Parathyroid adenoma (tissue), 2 donors: ENCODE results near the gene MYO3B.
A peak's percentile ranks its signal among the peaks of the same experiment; 100 is the strongest.

Experiments
- H2AFZ ChIP-seq: fragments of 300-600 bp; sonication (generic); one replicate; pipeline ENCODE4 v1.7.0; 2017; ENCODE audit warnings: antibody characterized with exemption, mild to moderate bottlenecking
- H3K27ac ChIP-seq: fragments of 300-600 bp; sonication (generic); one replicate; pipeline ENCODE4 v1.7.0; 2017
- H3K27me3 ChIP-seq: fragments of 300-600 bp; sonication (generic); one replicate; pipeline ENCODE4 v1.7.0; 2017; ENCODE audit warnings: low read length; ENCODE audit not compliant: control insufficient read depth, insufficient read depth
- H3K36me3 ChIP-seq: fragments of 300-600 bp; sonication (generic); one replicate; pipeline ENCODE4 v1.7.0; 2017; ENCODE audit warnings: low read length; ENCODE audit not compliant: control insufficient read depth, insufficient read depth
- H3K4me1 ChIP-seq: fragments of 300-600 bp; sonication (generic); one replicate; pipeline ENCODE4 v1.7.0; 2017; ENCODE audit warnings: control low read depth
- H3K4me2 ChIP-seq: fragments of 300-600 bp; sonication (generic); one replicate; pipeline ENCODE4 v1.7.0; 2017; ENCODE audit warnings: low read length
- H3K4me3 ChIP-seq: fragments of 300-600 bp; sonication (generic); one replicate; pipeline ENCODE4 v1.7.0; 2017; ENCODE audit warnings: low read depth, low read length
- H3K79me2 ChIP-seq: fragments of 300-600 bp; sonication (generic); one replicate; pipeline ENCODE4 v1.7.0; 2017; ENCODE audit warnings: control low read depth
- H3K9ac ChIP-seq: fragments of 300-600 bp; sonication (generic); one replicate; pipeline ENCODE4 v1.7.0; 2017; ENCODE audit warnings: mild to moderate bottlenecking
- H3K9me3 ChIP-seq: fragments of 300-600 bp; sonication (generic); one replicate; pipeline ENCODE4 v1.7.0; 2017; ENCODE audit warnings: low read length; ENCODE audit not compliant: control insufficient read depth
- TF ChIP-seq, protein P1 (sequence below): fragments of 300-600 bp; sonication (generic); IDR thresholded peaks from one replicate; pipeline ENCODE4 v1.7.0; 2017; ENCODE audit warnings: antibody characterized with exemption, mild to moderate bottlenecking
- donor health status: primary hyperparathyroidism.

Gene MYO3B

DNA sequence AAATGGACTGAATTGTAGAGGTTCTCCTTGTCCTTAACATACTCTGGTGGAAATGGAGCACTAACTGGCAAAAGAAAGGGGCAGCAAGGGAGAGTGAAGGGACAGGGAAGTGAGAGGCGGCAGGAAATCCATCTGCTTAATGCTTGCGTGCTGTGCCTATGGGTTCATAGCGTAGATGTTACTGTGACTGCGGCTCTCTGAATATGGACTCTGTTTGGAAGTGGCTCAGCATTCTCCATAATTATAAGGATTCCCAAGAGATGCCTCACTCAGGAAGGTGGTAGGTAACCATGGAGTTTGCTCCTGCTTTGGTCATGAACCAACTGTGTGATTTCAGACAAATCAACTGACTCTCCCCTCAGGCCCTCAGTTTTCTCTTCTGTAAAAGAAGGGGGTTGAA, 50.0 kb downstream of the MYO3B start:
- no peak overlapping the region for H2AFZ ChIP-seq
- no peak overlapping the region for H3K27ac ChIP-seq
- no peaks in the 10 kb centered on the region for H3K36me3 ChIP-seq
- H3K9ac ChIP-seq: no peak overlapping the region
- H3K9me3 ChIP-seq: no peaks in the 10 kb centered on the region
- H3K79me2 ChIP-seq: no peaks in the 10 kb centered on the region
- TF ChIP-seq, protein P1, sequence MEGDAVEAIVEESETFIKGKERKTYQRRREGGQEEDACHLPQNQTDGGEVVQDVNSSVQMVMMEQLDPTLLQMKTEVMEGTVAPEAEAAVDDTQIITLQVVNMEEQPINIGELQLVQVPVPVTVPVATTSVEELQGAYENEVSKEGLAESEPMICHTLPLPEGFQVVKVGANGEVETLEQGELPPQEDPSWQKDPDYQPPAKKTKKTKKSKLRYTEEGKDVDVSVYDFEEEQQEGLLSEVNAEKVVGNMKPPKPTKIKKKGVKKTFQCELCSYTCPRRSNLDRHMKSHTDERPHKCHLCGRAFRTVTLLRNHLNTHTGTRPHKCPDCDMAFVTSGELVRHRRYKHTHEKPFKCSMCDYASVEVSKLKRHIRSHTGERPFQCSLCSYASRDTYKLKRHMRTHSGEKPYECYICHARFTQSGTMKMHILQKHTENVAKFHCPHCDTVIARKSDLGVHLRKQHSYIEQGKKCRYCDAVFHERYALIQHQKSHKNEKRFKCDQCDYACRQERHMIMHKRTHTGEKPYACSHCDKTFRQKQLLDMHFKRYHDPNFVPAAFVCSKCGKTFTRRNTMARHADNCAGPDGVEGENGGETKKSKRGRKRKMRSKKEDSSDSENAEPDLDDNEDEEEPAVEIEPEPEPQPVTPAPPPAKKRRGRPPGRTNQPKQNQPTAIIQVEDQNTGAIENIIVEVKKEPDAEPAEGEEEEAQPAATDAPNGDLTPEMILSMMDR: no peak
- H3K4me2 ChIP-seq: no peak overlapping the region
- H3K4me1 ChIP-seq: peaks cover 7% of the 10 kb centered on the region
- H3K27me3 ChIP-seq: no peaks in the 10 kb centered on the region
- no peak overlapping the region for H3K4me3 ChIP-seq

DNA sequence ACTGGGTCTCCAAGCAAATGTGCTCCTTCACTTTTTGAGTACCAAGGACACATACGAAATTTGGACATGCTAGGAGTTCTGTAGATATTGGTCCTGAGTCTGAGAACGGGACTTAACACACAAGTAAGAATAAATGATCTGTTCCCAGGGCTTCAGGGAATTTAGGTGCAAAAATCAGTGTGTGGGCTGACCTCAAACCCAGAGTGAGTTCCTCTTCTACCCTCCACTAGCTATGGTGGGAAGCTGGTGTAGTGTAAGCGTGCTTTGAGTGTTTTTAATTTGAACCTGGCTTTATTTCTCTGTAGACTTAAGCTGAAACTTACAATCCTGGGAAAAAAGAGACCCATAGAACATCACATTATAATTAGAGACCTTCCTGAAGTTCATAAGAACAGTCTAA, 50.5 kb downstream of the MYO3B start:
- Histone ChIP-seq H3K27me3 (no peaks in the 10 kb centered on the region), H3K79me2 (no peaks in the 10 kb centered on the region), H3K9ac (no peak overlapping the region), H3K9me3 (no peaks in the 10 kb centered on the region), H3K36me3 (no peaks in the 10 kb centered on the region), H3K4me1 (peaks cover 7% of the 10 kb centered on the region), H3K4me3 (no peak overlapping the region), H2AFZ (no peak overlapping the region), H3K27ac (no peak overlapping the region), H3K4me2 (no peak overlapping the region)
- TF ChIP-seq, protein P1: no peak

DNA sequence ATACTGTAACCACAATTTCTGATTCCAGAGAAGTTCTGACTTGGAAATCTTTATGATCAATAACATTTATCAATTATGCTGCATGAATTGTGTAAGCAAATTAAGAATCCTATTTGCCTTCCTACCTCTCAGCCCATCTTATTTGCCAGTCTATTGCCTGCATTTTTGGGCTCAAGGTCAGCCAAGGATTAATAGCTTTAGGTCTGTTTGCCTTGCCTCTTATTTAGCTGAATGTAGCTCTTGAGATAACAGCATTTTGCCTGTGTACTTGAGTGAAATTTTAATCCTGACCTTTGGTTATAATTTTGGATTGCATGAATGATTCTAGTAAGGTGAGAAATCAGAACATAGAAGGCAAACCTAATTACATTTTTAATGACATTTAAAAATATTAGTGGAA, 51.2 kb downstream of the MYO3B start:
- no peak overlapping the region for H2AFZ ChIP-seq
- H3K79me2 ChIP-seq: no peaks in the 10 kb centered on the region
- no peak overlapping the region for H3K4me3 ChIP-seq
- no peaks in the 10 kb centered on the region for H3K9me3 ChIP-seq
- no peak overlapping the region for H3K4me2 ChIP-seq
- H3K27ac ChIP-seq: no peak overlapping the region
- no peak overlapping the region for H3K9ac ChIP-seq
- TF ChIP-seq, protein P1: no peak
- no peaks in the 10 kb centered on the region for H3K36me3 ChIP-seq
- H3K27me3 ChIP-seq: no peaks in the 10 kb centered on the region
- peaks cover 7% of the 10 kb centered on the region for H3K4me1 ChIP-seq

DNA sequence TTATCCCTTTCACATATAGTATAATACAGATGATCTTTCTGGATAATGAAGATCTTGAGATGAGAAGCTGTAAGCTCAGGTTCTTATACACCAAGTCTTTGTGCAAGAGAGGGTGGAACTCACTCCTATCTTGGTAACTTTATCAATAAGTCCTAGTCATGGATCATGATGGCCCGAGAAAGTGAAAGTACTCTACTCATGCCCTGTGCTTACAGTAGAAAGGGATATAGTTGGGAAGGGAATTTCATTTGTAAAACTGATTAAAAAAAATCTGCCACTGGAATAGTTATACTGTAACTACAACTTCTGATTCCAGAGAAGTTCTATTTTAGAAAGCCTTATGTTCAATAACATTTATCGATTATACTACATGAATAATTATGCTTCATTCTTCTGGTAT, 51.8 kb downstream of the MYO3B start:
- H3K9me3 ChIP-seq: no peaks in the 10 kb centered on the region
- H3K4me3 ChIP-seq: no peak overlapping the region
- H3K4me1 ChIP-seq: peaks cover 7% of the 10 kb centered on the region
- H2AFZ ChIP-seq: peak overlapping the region; percentile 26
- no peak overlapping the region for H3K9ac ChIP-seq
- H3K36me3 ChIP-seq: no peaks in the 10 kb centered on the region
- TF ChIP-seq, protein P1: no peak
- no peaks in the 10 kb centered on the region for H3K79me2 ChIP-seq
- H3K4me2 ChIP-seq: no peak overlapping the region
- no peaks in the 10 kb centered on the region for H3K27me3 ChIP-seq
- no peak overlapping the region for H3K27ac ChIP-seq

DNA sequence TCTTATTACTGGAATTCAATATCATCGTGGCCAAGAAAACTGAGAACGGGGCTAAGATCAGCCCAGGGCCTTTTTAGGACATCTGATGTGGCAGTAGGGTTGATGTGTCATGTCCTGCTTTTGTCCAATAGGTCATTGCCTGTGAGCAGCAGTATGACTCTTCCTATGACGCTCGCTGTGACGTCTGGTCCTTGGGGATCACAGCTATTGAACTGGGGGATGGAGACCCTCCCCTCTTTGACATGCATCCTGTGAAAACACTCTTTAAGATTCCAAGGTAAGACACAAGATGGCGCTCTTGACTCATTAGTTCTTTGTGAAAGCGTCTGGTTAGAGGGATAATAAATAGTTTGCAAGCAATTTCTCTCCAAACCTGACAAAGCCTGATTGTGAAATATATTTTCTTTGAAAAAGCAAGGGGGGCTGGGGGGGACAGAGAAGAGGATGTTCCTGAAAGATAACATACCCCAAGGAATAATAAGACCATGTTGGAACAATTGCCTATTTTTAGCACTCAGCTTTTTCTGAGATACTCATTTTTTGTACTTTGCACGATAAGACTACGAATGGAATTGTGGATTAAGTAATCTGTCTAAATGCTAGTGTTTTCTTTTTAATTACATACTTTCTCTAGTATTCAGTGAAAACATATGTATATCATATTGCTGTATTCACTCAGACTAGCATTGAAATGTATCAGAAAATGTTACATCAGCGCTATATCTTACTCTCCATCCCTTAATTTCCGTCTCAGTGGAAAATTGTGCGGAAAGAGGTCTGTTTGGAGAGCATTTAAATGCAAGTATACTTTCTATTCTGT, 58.1 kb downstream of the MYO3B start:
- no peak overlapping the region for H3K9ac ChIP-seq
- H3K27ac ChIP-seq: no peak overlapping the region
- H3K36me3 ChIP-seq: no peaks in the 10 kb centered on the region
- no peaks in the 10 kb centered on the region for H3K9me3 ChIP-seq
- peaks cover 8% of the 10 kb centered on the region for H3K4me1 ChIP-seq
- no peak overlapping the region for H3K4me2 ChIP-seq
- TF ChIP-seq, protein P1: peak; percentile 10
- no peaks in the 10 kb centered on the region for H3K79me2 ChIP-seq
- no peak overlapping the region for H3K4me3 ChIP-seq
- no peaks in the 10 kb centered on the region for H3K27me3 ChIP-seq
- no peak overlapping the region for H2AFZ ChIP-seq
